Metanephros (tissue), 1 donor: ENCODE measurements around the gene KPNA3. TPM values are rescaled to one million over a fixed set of nuclear protein-coding genes. Genes with fewer than 3 reads are reported as not detected.

Source experiments
- total RNA-seq: library from RNA; depleted of rRNA; stranded (reverse); fragments of >200 nt; gene quantifications from one replicate; pipeline ENCODE4 v1.2.3, GENCODE V29; 2014

KPNA3 gene
- total RNA-seq, result 23.3 TPM

GRCh38 chr13:49792550-49793324 lies at the start of gene KPNA3:
KPNA3 (minus strand) TSS chr13:49792682; CDS start chr13:49792506, 176 bp downstream.

GRCh38 chr13:49690995-49691784 lies 101.3 kb downstream of the KPNA3 start, which contains the start of gene EBPL:
EBPL (minus strand) TSS chr13:49691486; CDS start chr13:49691424, 62 bp downstream.

Other genes with a start within 250 kb of the KPNA3 start
- gene RCBTB1, start 207.1 kb downstream of the KPNA3 start, total RNA-seq, result 19.9 TPM
- 1.1 TPM for gene ARL11, start 164.2 kb downstream of the KPNA3 start, total RNA-seq
- gene EBPL, start 101.2 kb downstream of the KPNA3 start, total RNA-seq, result 47.3 TPM
- 4.6 TPM for gene SPRYD7, start 143.7 kb upstream of the KPNA3 start, total RNA-seq
- 32.7 TPM for gene TRIM13, start 204.4 kb upstream of the KPNA3 start, total RNA-seq
- 5.7 TPM for gene KCNRG, start 222.8 kb upstream of the KPNA3 start, total RNA-seq